Measurements from ENCODE around the gene RAP1B.

DNA sequence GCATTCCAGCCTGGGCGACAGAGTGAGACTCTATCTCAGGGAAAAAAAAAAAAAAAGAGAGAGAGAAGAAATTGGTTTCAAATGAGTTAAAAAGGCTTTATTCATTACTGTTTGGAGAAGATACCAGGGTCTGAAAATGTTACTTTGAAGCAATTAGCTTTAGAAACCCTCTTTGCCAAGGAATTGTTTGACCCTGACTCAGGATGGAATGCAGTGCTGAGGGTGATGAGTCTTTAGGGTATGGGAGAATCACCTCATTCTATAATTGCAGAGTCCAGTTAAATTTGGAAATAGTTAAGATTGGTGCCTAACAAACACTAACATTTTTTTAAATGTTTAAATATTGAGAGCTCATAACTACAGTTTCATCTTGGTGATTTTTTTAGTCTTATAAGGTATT, 13.3 kb downstream of the RAP1B start:
- TF ChIP-seq FOXJ3 (CRISPR knock-in tag; IDR thresholded peaks at IDR 0.05; ENCODE audit: borderline replicate concordance) = no peak
- TF ChIP-seq, protein P1, sequence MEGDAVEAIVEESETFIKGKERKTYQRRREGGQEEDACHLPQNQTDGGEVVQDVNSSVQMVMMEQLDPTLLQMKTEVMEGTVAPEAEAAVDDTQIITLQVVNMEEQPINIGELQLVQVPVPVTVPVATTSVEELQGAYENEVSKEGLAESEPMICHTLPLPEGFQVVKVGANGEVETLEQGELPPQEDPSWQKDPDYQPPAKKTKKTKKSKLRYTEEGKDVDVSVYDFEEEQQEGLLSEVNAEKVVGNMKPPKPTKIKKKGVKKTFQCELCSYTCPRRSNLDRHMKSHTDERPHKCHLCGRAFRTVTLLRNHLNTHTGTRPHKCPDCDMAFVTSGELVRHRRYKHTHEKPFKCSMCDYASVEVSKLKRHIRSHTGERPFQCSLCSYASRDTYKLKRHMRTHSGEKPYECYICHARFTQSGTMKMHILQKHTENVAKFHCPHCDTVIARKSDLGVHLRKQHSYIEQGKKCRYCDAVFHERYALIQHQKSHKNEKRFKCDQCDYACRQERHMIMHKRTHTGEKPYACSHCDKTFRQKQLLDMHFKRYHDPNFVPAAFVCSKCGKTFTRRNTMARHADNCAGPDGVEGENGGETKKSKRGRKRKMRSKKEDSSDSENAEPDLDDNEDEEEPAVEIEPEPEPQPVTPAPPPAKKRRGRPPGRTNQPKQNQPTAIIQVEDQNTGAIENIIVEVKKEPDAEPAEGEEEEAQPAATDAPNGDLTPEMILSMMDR (IDR thresholded peaks at IDR 0.05) = no peak
- TF ChIP-seq, protein P2, sequence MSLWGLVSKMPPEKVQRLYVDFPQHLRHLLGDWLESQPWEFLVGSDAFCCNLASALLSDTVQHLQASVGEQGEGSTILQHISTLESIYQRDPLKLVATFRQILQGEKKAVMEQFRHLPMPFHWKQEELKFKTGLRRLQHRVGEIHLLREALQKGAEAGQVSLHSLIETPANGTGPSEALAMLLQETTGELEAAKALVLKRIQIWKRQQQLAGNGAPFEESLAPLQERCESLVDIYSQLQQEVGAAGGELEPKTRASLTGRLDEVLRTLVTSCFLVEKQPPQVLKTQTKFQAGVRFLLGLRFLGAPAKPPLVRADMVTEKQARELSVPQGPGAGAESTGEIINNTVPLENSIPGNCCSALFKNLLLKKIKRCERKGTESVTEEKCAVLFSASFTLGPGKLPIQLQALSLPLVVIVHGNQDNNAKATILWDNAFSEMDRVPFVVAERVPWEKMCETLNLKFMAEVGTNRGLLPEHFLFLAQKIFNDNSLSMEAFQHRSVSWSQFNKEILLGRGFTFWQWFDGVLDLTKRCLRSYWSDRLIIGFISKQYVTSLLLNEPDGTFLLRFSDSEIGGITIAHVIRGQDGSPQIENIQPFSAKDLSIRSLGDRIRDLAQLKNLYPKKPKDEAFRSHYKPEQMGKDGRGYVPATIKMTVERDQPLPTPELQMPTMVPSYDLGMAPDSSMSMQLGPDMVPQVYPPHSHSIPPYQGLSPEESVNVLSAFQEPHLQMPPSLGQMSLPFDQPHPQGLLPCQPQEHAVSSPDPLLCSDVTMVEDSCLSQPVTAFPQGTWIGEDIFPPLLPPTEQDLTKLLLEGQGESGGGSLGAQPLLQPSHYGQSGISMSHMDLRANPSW (CRISPR knock-in tag; conservative IDR thresholded peaks at IDR 0.05; ENCODE audit: low read depth) = no peak
- TF ChIP-seq ZBTB21 (CRISPR knock-in tag; IDR thresholded peaks at IDR 0.05; ENCODE audit: borderline replicate concordance) = no peak
- TF ChIP-seq, protein P3, sequence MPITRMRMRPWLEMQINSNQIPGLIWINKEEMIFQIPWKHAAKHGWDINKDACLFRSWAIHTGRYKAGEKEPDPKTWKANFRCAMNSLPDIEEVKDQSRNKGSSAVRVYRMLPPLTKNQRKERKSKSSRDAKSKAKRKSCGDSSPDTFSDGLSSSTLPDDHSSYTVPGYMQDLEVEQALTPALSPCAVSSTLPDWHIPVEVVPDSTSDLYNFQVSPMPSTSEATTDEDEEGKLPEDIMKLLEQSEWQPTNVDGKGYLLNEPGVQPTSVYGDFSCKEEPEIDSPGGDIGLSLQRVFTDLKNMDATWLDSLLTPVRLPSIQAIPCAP (CRISPR knock-in tag; IDR thresholded peaks at IDR 0.05) = no peak
